Measurements from ENCODE around the gene FSTL1. TPM values are rescaled to one million over a fixed set of nuclear protein-coding genes. Genes with fewer than 3 reads are reported as not detected.

The FSTL1 gene
- total RNA-seq, 1 donor from 2014 or later, result not detected

- Mint-ChIP-seq H3K4me1 (ENCODE audit: low read depth) (no peaks in the 10 kb centered on the region), H3K27me3 (ENCODE audit: insufficient read depth) (peaks cover 17% of the 10 kb centered on the region), H3K9me3 (no peaks in the 10 kb centered on the region), H3K4me3 (no peak overlapping the region), H3K27ac (no peak overlapping the region), H3K36me3 (ENCODE audit: low read depth) (no peaks in the 10 kb centered on the region)
- intact Hi-C loops (cut with micrococcal nuclease), result no loop called here
- DNase-seq (ENCODE audit: low spot score), result no peak
Observed at GRCh38 chr3:120443626-120444123, 7.1 kb downstream of the FSTL1 start.

- H3K9me3 Mint-ChIP-seq, result no peaks in the 10 kb centered on the region
- peaks cover 17% of the 10 kb centered on the region for H3K27me3 Mint-ChIP-seq (ENCODE audit: insufficient read depth)
- intact Hi-C loops (cut with micrococcal nuclease), result no loop called here
- no peak for DNase-seq (ENCODE audit: low spot score)
- H3K4me1 Mint-ChIP-seq (ENCODE audit: low read depth), result no peaks in the 10 kb centered on the region
- no peaks in the 10 kb centered on the region for H3K36me3 Mint-ChIP-seq (ENCODE audit: low read depth)
- H3K27ac Mint-ChIP-seq, result no peak overlapping the region
- H3K4me3 Mint-ChIP-seq, result no peak overlapping the region
Observed at GRCh38 chr3:120442975-120443517, 7.7 kb downstream of the FSTL1 start.

GRCh38 chr3:120441776-120442175 is 9.0 kb downstream of the FSTL1 start:
- DNase-seq (ENCODE audit: low spot score), result no peak
- H3K4me1 Mint-ChIP-seq (ENCODE audit: low read depth), result no peaks in the 10 kb centered on the region
- H3K27ac Mint-ChIP-seq, result no peak overlapping the region
- intact Hi-C loops (cut with micrococcal nuclease), result no loop called here
- H3K36me3 Mint-ChIP-seq (ENCODE audit: low read depth), result no peaks in the 10 kb centered on the region
- H3K4me3 Mint-ChIP-seq, result no peak overlapping the region
- no peaks in the 10 kb centered on the region for H3K9me3 Mint-ChIP-seq
- peaks cover 10% of the 10 kb centered on the region for H3K27me3 Mint-ChIP-seq (ENCODE audit: insufficient read depth)

GRCh38 chr3:120440762-120441161 is 10.0 kb downstream of the FSTL1 start:
- H3K27me3 Mint-ChIP-seq (ENCODE audit: insufficient read depth), result peaks cover 10% of the 10 kb centered on the region
- no peak for DNase-seq (ENCODE audit: low spot score)
- H3K36me3 Mint-ChIP-seq (ENCODE audit: low read depth), result no peaks in the 10 kb centered on the region
- intact Hi-C loops (cut with micrococcal nuclease), result no loop called here
- no peak overlapping the region for H3K27ac Mint-ChIP-seq
- H3K4me3 Mint-ChIP-seq, result no peak overlapping the region
- H3K9me3 Mint-ChIP-seq, result no peaks in the 10 kb centered on the region
- H3K4me1 Mint-ChIP-seq (ENCODE audit: low read depth), result no peaks in the 10 kb centered on the region

- intact Hi-C loops (cut with micrococcal nuclease), result no loop called here
- peaks cover 10% of the 10 kb centered on the region for H3K27me3 Mint-ChIP-seq (ENCODE audit: insufficient read depth)
- no peaks in the 10 kb centered on the region for H3K36me3 Mint-ChIP-seq (ENCODE audit: low read depth)
- no peak for DNase-seq (ENCODE audit: low spot score)
- no peak overlapping the region for H3K4me3 Mint-ChIP-seq
- no peaks in the 10 kb centered on the region for H3K4me1 Mint-ChIP-seq (ENCODE audit: low read depth)
- no peaks in the 10 kb centered on the region for H3K9me3 Mint-ChIP-seq
- no peak overlapping the region for H3K27ac Mint-ChIP-seq
Observed at GRCh38 chr3:120440001-120440703, 10.6 kb downstream of the FSTL1 start.

- Mint-ChIP-seq H3K27ac (no peak overlapping the region), H3K36me3 (ENCODE audit: low read depth) (no peaks in the 10 kb centered on the region), H3K27me3 (ENCODE audit: insufficient read depth) (peaks cover 10% of the 10 kb centered on the region), H3K4me1 (ENCODE audit: low read depth) (no peaks in the 10 kb centered on the region), H3K9me3 (no peaks in the 10 kb centered on the region), H3K4me3 (no peak overlapping the region)
- DNase-seq (ENCODE audit: low spot score), result no peak
- intact Hi-C loops (cut with micrococcal nuclease), result no loop called here
Observed at GRCh38 chr3:120438665-120439370, 12.0 kb downstream of the FSTL1 start.

- Mint-ChIP-seq H3K27me3 (ENCODE audit: insufficient read depth) (peaks cover 10% of the 10 kb centered on the region), H3K4me3 (no peak overlapping the region), H3K9me3 (no peaks in the 10 kb centered on the region), H3K4me1 (ENCODE audit: low read depth) (no peaks in the 10 kb centered on the region), H3K36me3 (ENCODE audit: low read depth) (no peaks in the 10 kb centered on the region), H3K27ac (no peak overlapping the region)
- DNase-seq (ENCODE audit: low spot score), result no peak
- intact Hi-C loops (cut with micrococcal nuclease), result no loop called here
Observed at GRCh38 chr3:120438216-120438615, 12.6 kb downstream of the FSTL1 start.

GRCh38 chr3:120437559-120437958 is 13.2 kb downstream of the FSTL1 start:
- no peaks in the 10 kb centered on the region for H3K4me1 Mint-ChIP-seq (ENCODE audit: low read depth)

GRCh38 chr3:120436523-120437050 is 14.2 kb downstream of the FSTL1 start:
- DNase-seq (ENCODE audit: low spot score), result no peak
- intact Hi-C loops (cut with micrococcal nuclease), result no loop called here
- Mint-ChIP-seq H3K4me1 (ENCODE audit: low read depth) (no peaks in the 10 kb centered on the region), H3K9me3 (no peaks in the 10 kb centered on the region), H3K36me3 (ENCODE audit: low read depth) (no peaks in the 10 kb centered on the region), H3K27me3 (ENCODE audit: insufficient read depth) (peaks cover 10% of the 10 kb centered on the region), H3K27ac (no peak overlapping the region), H3K4me3 (no peak overlapping the region)

More at GRCh38 chr3:120437559-120437958, 13.2 kb downstream of the FSTL1 start:
- Mint-ChIP-seq H3K4me3 (no peak overlapping the region), H3K27me3 (ENCODE audit: insufficient read depth) (peaks cover 10% of the 10 kb centered on the region), H3K27ac (no peak overlapping the region), H3K36me3 (ENCODE audit: low read depth) (no peaks in the 10 kb centered on the region), H3K9me3 (no peaks in the 10 kb centered on the region)
- DNase-seq (ENCODE audit: low spot score), result no peak
- intact Hi-C loops (cut with micrococcal nuclease), result no loop called here

GRCh38 chr3:120435621-120436020 is 15.2 kb downstream of the FSTL1 start:
- H3K36me3 Mint-ChIP-seq (ENCODE audit: low read depth), result no peaks in the 10 kb centered on the region
- no peak overlapping the region for H3K4me3 Mint-ChIP-seq
- H3K27ac Mint-ChIP-seq, result no peak overlapping the region
- H3K4me1 Mint-ChIP-seq (ENCODE audit: low read depth), result no peaks in the 10 kb centered on the region
- peaks cover 8% of the 10 kb centered on the region for H3K27me3 Mint-ChIP-seq (ENCODE audit: insufficient read depth)
- H3K9me3 Mint-ChIP-seq, result no peaks in the 10 kb centered on the region
- DNase-seq (ENCODE audit: low spot score), result no peak
- intact Hi-C loops (cut with micrococcal nuclease), result no loop called here

GRCh38 chr3:120433662-120434331 is 17.0 kb downstream of the FSTL1 start:
- DNase-seq (ENCODE audit: low spot score), result no peak
- no peak overlapping the region for H3K4me3 Mint-ChIP-seq
- no peaks in the 10 kb centered on the region for H3K4me1 Mint-ChIP-seq (ENCODE audit: low read depth)
- H3K36me3 Mint-ChIP-seq (ENCODE audit: low read depth), result no peaks in the 10 kb centered on the region
- H3K27ac Mint-ChIP-seq, result no peak overlapping the region
- peaks cover 8% of the 10 kb centered on the region for H3K27me3 Mint-ChIP-seq (ENCODE audit: insufficient read depth)
- no peaks in the 10 kb centered on the region for H3K9me3 Mint-ChIP-seq
- intact Hi-C loops (cut with micrococcal nuclease), result no loop called here

GRCh38 chr3:120432150-120432860 is 18.5 kb downstream of the FSTL1 start:
- Mint-ChIP-seq H3K36me3 (ENCODE audit: low read depth) (no peaks in the 10 kb centered on the region), H3K4me1 (ENCODE audit: low read depth) (no peaks in the 10 kb centered on the region), H3K4me3 (no peak overlapping the region), H3K9me3 (no peaks in the 10 kb centered on the region), H3K27ac (no peak overlapping the region), H3K27me3 (ENCODE audit: insufficient read depth) (peaks cover 8% of the 10 kb centered on the region)
- DNase-seq (ENCODE audit: low spot score), result no peak
- intact Hi-C loops (cut with micrococcal nuclease), result no loop called here

Measured in activated T-helper 1 cell treated with anti-CD3 and anti-CD28 coated beads, Interleukin-12 subunit alpha, Interleukin-12 subunit beta, Interleukin-2, Interleukin-4 antibody, amounts not matched to agents 30 ng/mL and 10 ng/mL and 1 ng/mL, durations not matched to agents 14 hours and 24 hours and 36 hours (primary cell).